GM19397 (cell line): ENCODE results near the gene GBP3.
"Not testable (repeated sequence)": the region's sequence is repeated elsewhere in the genome, so short reads cannot be mapped to it uniquely, and the experiment has no call there.

ENCODE experiments used
- ATAC-seq: cut with Tn5 transposase; IDR thresholded peaks from one replicate; pipeline ENCODE4 v1.9.1; 2021; ENCODE audit warnings: mild to moderate bottlenecking, moderate library complexity; ENCODE audit not compliant: unreplicated experiment

Gene GBP3

GRCh38 chr1:88979749-88980116 is 42.9 kb downstream of the GBP3 start:
- no peak for ATAC-seq

GRCh38 chr1:88979054-88979748 is 43.5 kb downstream of the GBP3 start:
- ATAC-seq = no peak

- no peak for ATAC-seq
Observed at GRCh38 chr1:88976235-88976634, 46.4 kb downstream of the GBP3 start.

- ATAC-seq = not testable (repeated sequence)
Observed at GRCh38 chr1:88974616-88975172, 48.0 kb downstream of the GBP3 start.

GRCh38 chr1:88973520-88974137 is 49.0 kb downstream of the GBP3 start:
- no peak for ATAC-seq

GRCh38 chr1:88961647-88962275 is 60.9 kb downstream of the GBP3 start:
- no peak for ATAC-seq

GRCh38 chr1:88961081-88961480 is 61.6 kb downstream of the GBP3 start:
- ATAC-seq = no peak
